Heart left ventricle (tissue), 16 donors: ENCODE data around the gene CTPS2. TPM values are rescaled to one million over a fixed set of nuclear protein-coding genes. Genes with fewer than 3 reads are reported as not detected.

Experiments
- ATAC-seq, 4 donors: fragments of 200-7000 bp; cut with Tn5 transposase; one replicate each; pipeline ENCODE4 v1.9.1; 2020 to 2022; ENCODE audit warnings: moderate library complexity in 4 of 4, mild to moderate bottlenecking in 3 of 4, moderate number of reproducible peaks in 1 of 4
- DNase-seq, 5 donors: peaks; one replicate each; pipeline ENCODE4 v3.0.0-alpha.2; 2020
- H3K27ac ChIP-seq, 12 donors: fragments of 200-600 bp; sonication (generic) in 4 of 12; one replicate each; pipeline versions ENCODE4 v1.5.0 to v1.8.0; 2016 to 2022; ENCODE audit warnings: mild to moderate bottlenecking in 2 of 12
- H3K27me3 ChIP-seq, 9 donors: fragments of 200-600 bp; sonication (generic) in 2 of 9; one replicate each; pipeline versions ENCODE4 v1.5.1 to v1.8.0; 2016 to 2022; ENCODE audit warnings: mild to moderate bottlenecking in 3 of 9
- H3K36me3 ChIP-seq, 9 donors: fragments of 200-600 bp; sonication (generic) in 2 of 9; one replicate each; pipeline versions ENCODE4 v1.5.0 to v1.8.0; 2018 to 2022; ENCODE audit warnings: mild to moderate bottlenecking in 2 of 9
- H3K4me1 ChIP-seq, 12 donors: fragments of 200-600 bp; sonication (generic) in 4 of 12; one replicate each; pipeline versions ENCODE4 v1.5.0 to v1.8.0; 2016 to 2022; ENCODE audit warnings: mild to moderate bottlenecking in 3 of 12
- H3K4me3 ChIP-seq, 12 donors: fragments of 200-600 bp; sonication (generic) in 4 of 12; one replicate each; pipeline versions ENCODE4 v1.5.0 to v1.8.0; 2017 to 2022; ENCODE audit warnings: mild to moderate bottlenecking in 9 of 12, moderate library complexity in 4 of 12
- H3K9me3 ChIP-seq, 12 donors: fragments of 200-600 bp; sonication (generic) in 4 of 12; one replicate each; pipeline versions ENCODE4 v1.5.0 to v1.8.0; 2016 to 2022; ENCODE audit warnings: mild to moderate bottlenecking in 1 of 12
- POLR2A ChIP-seq, 2 donors: fragments of 450-650 bp; IDR thresholded peaks; one replicate each; pipeline ENCODE4 v1.6.1; 2017; ENCODE audit warnings: antibody characterized with exemption in 2 of 2, mild to moderate bottlenecking in 2 of 2, moderate library complexity in 2 of 2
- WGBS, 4 donors: extraction: QIAGEN DNeasy Blood & Tissue Kit in 2 of 4; methylation state at CpG; one replicate each; pipeline versions ENCODE4 v1.1.5 to v1.1.7; 2013 to 2018; 5-methylcytosine and 5-hydroxymethylcytosine counted together
- intact Hi-C, 10 donors: fragments of 100-400 bp; cut with DNase I; formaldehyde crosslinking; loops; one replicate each; pipeline versions ENCODE4 v1.11.1 to v1.14.2; 2022
- polyA plus RNA-seq, 2 donors: library from polyadenylated mRNA; stranded (reverse); fragments of 200-250 nt; gene quantifications; one replicate each; pipeline ENCODE4 v1.2.3, GENCODE V29; 2013
- total RNA-seq, 9 donors: library from RNA; depleted of rRNA in 2 of 9; stranded (reverse); fragments of >200 nt in 2 of 9; fragmentation: NEBNext Ultra II Directional in 3 of 9; extraction: Animal tissue kit (Norgen Biotek cat#: 25700) in 3 of 9; gene quantifications; one replicate each; pipeline versions ENCODE4 v1.1.0 to v1.2.4, GENCODE V29; 2016 to 2023
- TF ChIP-seq, protein P1 (sequence below), 12 donors: fragments of 200-600 bp; sonication (generic) in 4 of 12; IDR thresholded peaks; one replicate each; pipeline versions ENCODE4 v1.5.0 to v1.8.0; 2018 to 2022; ENCODE audit warnings: antibody characterized with exemption in 12 of 12, mild to moderate bottlenecking in 5 of 12
- donor health status: ischemic (EF 13 %, LVEDD 7.1; RV severe dilation, severe dysfunction).
- donor health status: healthy with polysubstance abuse.
- donor health status: DM: no; HTN: yes; CAD: no.
- donor health status: DM: no; HTN: no; CAD: no.
- donor health status: ischemic (EF 25% LVEDD 6.9; RV normal size, moderate dysfunction).
- donor health status: ischemic (EF 25% LVEDD 5.7; RV mildly dilated, moderate dysfunction).
- donor health status: healthy.
- donor health status: DM: yes; HTN: yes; CAD: no.
- donor health status: ischemic (EF 35%, LVEDD 5.7; RV mildly dilated, moderate dysfunction).
- donor health status: nonischemic (EF 11% LVEDD 7.7; RV severe dilation, severe dysfunction).
- donor health status: DM: yes; HTN: yes; CAD: no.
- donor health status: PGD.
- donor health status: ischemic (EF 29% LVEDD 5.4; RV normal size, mild dysfunction).
- donor health status: nonischemic (EF 23%, LVEDD 6.1; RV moderate dilation, normal function).

Gene CTPS2
- total and polyA plus RNA-seq, 11 donors: 3.1 to 8.3 (median 4.8) TPM

DNA sequence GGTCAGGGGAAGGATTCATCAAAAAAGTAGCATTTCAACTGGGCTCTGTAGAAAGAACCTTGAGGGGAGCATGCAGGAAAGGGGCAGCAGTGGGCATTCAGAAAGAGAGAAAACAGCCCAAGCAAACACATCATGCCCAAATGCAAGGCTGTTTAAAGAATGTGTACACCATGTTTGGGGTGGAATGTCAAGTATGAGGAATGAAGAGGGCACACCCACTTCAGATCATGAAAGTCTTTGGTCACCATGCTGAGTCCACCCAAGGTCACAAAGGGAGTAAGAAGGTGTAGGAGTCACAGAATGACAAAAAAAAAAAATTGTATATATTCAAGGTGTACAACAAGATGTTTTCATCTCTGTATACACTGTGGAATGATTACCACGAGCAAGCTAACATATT lies 53.1 kb downstream of the CTPS2 start:
- ATAC-seq: no peak
- TF ChIP-seq, protein P1, sequence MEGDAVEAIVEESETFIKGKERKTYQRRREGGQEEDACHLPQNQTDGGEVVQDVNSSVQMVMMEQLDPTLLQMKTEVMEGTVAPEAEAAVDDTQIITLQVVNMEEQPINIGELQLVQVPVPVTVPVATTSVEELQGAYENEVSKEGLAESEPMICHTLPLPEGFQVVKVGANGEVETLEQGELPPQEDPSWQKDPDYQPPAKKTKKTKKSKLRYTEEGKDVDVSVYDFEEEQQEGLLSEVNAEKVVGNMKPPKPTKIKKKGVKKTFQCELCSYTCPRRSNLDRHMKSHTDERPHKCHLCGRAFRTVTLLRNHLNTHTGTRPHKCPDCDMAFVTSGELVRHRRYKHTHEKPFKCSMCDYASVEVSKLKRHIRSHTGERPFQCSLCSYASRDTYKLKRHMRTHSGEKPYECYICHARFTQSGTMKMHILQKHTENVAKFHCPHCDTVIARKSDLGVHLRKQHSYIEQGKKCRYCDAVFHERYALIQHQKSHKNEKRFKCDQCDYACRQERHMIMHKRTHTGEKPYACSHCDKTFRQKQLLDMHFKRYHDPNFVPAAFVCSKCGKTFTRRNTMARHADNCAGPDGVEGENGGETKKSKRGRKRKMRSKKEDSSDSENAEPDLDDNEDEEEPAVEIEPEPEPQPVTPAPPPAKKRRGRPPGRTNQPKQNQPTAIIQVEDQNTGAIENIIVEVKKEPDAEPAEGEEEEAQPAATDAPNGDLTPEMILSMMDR (IDR thresholded peaks at IDR 0.05): no peak
- TF ChIP-seq POLR2A (IDR thresholded peaks at IDR 0.05): no peak
- Histone ChIP-seq H3K36me3 (peaks cover 0 to 4% (median 0%) of the 10 kb centered on the region in 9 donors), H3K9me3 (no peaks in the 10 kb centered on the region), H3K4me1 (no peaks in the 10 kb centered on the region), H3K27me3 (peaks cover 0 to 18% (median 0%) of the 10 kb centered on the region in 9 donors), H3K27ac (no peak overlapping the region), H3K4me3 (no peak overlapping the region)
- intact Hi-C loops: no loop called here
- no peak for DNase-seq
- WGBS, 4 donors: 71 to 94% (median 82%) methylated on average over 1 of the region's 1 CpG

DNA sequence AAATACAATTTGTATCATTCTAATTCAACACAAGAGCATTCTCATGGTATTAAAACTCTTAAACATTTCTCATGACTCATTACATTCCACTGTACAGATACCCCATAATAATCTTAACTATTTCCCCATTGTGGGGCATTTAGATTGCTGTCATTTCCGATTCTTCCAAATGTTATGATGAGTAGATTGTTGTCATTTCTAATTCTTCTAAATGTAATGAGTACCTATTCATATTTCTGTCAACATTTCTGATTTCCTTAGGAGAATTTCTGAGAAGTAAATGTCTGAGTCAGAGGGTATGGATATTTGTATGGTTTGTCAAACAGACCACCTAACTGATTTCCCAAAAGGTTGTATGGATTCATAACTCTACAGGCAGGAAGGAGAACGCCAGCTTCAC lies 54.2 kb downstream of the CTPS2 start:
- Histone ChIP-seq H3K9me3 (no peaks in the 10 kb centered on the region), H3K4me1 (no peaks in the 10 kb centered on the region), H3K4me3 (no peak overlapping the region), H3K36me3 (peaks cover 0 to 4% (median 0%) of the 10 kb centered on the region in 9 donors), H3K27ac (no peak overlapping the region), H3K27me3 (peaks cover 0 to 18% (median 0%) of the 10 kb centered on the region in 9 donors)
- intact Hi-C loops: no loop called here
- ATAC-seq: no peak
- TF ChIP-seq, protein P1 (IDR thresholded peaks at IDR 0.05): no peak
- no peak for TF ChIP-seq POLR2A (IDR thresholded peaks at IDR 0.05)
- no peak for DNase-seq
- 83 to 94% (median 91%) methylated on average over 2 of the region's 2 CpGs for WGBS, 4 donors

DNA sequence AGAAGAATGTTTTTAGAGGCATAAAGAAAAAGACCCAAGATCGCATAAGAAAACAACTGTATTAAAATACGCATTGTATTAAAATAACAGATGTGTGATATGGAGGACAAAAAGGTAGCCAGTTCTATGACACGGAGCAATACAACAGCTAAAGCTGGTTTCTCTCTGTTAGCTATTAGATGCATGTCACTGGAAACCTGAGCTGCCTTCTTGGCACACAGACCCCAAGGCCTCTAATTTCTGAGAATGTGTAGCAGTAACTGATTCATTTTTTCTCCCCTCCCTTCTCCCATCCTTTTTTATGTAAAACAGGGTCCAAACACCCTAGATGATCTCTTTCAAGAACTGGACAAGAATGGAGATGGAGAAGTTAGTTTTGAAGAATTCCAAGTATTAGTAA lies 58.4 kb downstream of the CTPS2 start:
- intact Hi-C loops: no loop called here
- Histone ChIP-seq H3K9me3 (no peaks in the 10 kb centered on the region), H3K4me1 (no peaks in the 10 kb centered on the region), H3K27me3 (peaks cover 0 to 3% (median 0%) of the 10 kb centered on the region in 9 donors), H3K36me3 (no peaks in the 10 kb centered on the region), H3K4me3 (no peak overlapping the region), H3K27ac (no peak overlapping the region)
- TF ChIP-seq POLR2A (IDR thresholded peaks at IDR 0.05): no peak
- TF ChIP-seq, protein P1 (IDR thresholded peaks at IDR 0.05): no peak
- no peak for ATAC-seq
- 60 to 96% (median 88%) methylated on average over 3 of the region's 3 CpGs for WGBS, 4 donors
- no peak for DNase-seq

DNA sequence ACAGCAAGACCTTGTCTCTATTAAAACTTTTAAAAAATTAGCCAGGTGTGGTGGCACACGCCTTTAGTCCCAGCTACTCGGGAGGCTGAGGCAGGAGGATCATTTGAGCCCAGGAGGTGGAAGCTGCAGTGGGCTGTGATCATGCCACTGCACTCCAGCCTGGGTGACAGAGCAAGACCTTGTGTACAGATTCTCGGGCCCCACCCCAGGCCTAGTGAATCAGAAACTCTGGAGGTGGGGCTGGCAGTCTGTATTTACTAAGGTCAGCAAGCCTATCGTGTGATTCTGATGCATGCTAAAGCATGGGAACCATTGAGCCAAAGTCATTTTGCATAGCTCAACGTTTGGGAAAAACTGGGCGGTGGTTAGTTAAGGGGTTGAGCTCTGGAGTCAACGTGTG lies 59.0 kb downstream of the CTPS2 start:
- Histone ChIP-seq H3K27ac (no peak overlapping the region), H3K36me3 (peaks cover 0 to 2% (median 0%) of the 10 kb centered on the region in 9 donors), H3K27me3 (peaks cover 0 to 3% (median 0%) of the 10 kb centered on the region in 9 donors), H3K4me3 (no peak overlapping the region), H3K9me3 (no peaks in the 10 kb centered on the region), H3K4me1 (no peaks in the 10 kb centered on the region)
- WGBS, 4 donors: 78 to 91% (median 84%) methylated on average over 5 to 7 of the region's 7 CpGs
- no peak for ATAC-seq
- intact Hi-C loops: no loop called here
- DNase-seq: no peak
- no peak for TF ChIP-seq POLR2A (IDR thresholded peaks at IDR 0.05)
- TF ChIP-seq, protein P1 (IDR thresholded peaks at IDR 0.05): no peak
